Measurements from ENCODE around the gene SNAI3. TPM values are rescaled to one million over a fixed set of nuclear protein-coding genes. Genes with fewer than 3 reads are reported as not detected.

Gene SNAI3
- total RNA-seq, 4 donors from 2014 or later = 0.70 to 0.80 TPM; not detected in 2

DNA sequence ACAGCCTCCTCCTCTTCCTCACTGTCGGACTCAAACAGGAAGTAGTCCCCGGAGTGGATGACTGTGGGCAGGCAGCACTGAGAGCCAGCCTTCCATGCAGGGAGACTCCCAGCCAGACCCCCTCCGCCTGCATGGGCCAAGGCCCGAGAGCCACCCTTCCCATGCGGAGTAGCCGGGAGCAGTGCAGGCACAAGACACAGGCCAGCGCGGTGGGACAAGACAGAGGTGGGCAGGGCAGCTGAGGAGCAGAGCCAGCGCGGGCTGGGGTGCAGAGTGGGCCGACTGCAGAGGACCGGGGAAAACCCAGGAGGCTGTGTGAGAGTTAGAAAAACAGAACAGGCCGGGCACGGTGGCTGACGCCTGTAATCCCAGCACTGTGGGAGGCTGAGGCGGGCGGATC is 37.6 kb upstream of the SNAI3 start:
- H3K27me3 ChIP-seq = no peaks in the 10 kb centered on the region
- peaks cover 0 to 93% (median 0%) of the 10 kb centered on the region in 3 donors for H3K36me3 ChIP-seq
- TF ChIP-seq POLR2A (IDR thresholded peaks at IDR 0.05) (no peak), CTCF (IDR thresholded peaks at IDR 0.05) (no peak)
- no peaks in the 10 kb centered on the region for H3K9me3 ChIP-seq
- DNase-seq = no peak
- no peak overlapping the region for H3K27ac ChIP-seq
- no peaks in the 10 kb centered on the region for H3K4me1 ChIP-seq
- H3K4me3 ChIP-seq = no peak overlapping the region

GRCh38 chr16:88723507-88723887 is 37.2 kb upstream of the SNAI3 start:
- Histone ChIP-seq H3K9me3 (no peaks in the 10 kb centered on the region), H3K4me3 (no peak overlapping the region), H3K4me1 (no peaks in the 10 kb centered on the region), H3K27ac (no peak overlapping the region), H3K27me3 (no peaks in the 10 kb centered on the region), H3K36me3 (peaks cover 0 to 97% (median 0%) of the 10 kb centered on the region in 3 donors)
- DNase-seq = no peak
- no peak for TF ChIP-seq POLR2A (IDR thresholded peaks at IDR 0.05)
- TF ChIP-seq CTCF (IDR thresholded peaks at IDR 0.05) = no peak

GRCh38 chr16:88722784-88723506 is 36.6 kb upstream of the SNAI3 start:
- Histone ChIP-seq H3K36me3 (peaks cover 0 to 100% (median 0%) of the 10 kb centered on the region in 3 donors), H3K4me1 (no peaks in the 10 kb centered on the region), H3K27me3 (no peaks in the 10 kb centered on the region), H3K4me3 (no peak overlapping the region), H3K27ac (no peak overlapping the region), H3K9me3 (no peaks in the 10 kb centered on the region)
- no peak for TF ChIP-seq POLR2A (IDR thresholded peaks at IDR 0.05)
- TF ChIP-seq CTCF (IDR thresholded peaks at IDR 0.05) = no peak
- no peak for DNase-seq

DNA sequence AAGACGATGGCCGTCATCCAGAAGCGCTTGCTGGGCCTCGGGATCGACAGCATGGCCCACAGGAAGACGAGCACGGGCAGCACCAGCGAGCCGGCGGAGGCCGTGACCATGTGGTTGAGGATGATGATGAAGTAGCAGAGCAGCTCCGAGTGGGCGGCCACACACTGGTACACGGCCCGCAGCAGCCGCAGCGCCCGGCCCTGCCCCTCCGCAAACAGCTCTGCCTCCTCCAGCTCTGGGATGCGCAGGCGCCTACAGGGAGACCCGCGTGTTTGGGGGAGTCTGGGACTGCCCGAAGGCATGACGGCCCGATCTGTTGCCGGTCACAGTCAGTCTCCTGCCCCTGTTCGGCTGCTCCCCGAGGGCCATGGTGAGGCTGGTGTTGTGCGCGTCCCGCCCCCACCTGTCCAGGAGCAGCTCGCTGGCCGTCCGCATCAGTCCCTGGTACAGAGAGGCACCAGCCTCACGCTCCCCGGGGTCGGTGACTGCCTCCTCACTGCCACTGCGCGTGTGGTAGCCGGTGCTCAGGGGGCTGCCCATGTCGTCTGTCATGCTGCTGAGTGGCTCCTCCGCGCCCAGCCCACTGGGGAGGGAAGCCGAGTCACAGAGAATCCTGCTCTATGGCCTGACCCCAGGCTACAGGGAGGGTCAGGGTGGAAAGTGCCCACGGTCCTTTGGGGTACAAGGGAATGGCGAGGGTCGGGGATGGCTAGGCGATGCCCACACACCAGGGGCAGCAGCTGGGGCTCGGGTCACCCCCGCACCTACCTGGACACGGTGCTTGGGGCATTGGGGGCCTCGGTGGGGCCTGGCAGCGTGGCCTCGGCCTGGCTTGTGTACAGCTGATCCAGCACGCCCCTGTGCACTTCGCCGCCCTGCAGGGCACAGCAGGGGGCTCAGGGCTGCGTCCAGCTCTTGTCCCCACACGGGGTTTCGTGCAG is 35.8 kb upstream of the SNAI3 start:
- DNase-seq = no peak
- Histone ChIP-seq H3K27me3 (no peaks in the 10 kb centered on the region), H3K36me3 (peaks cover 0 to 98% (median 0%) of the 10 kb centered on the region in 3 donors), H3K4me3 (no peak overlapping the region), H3K4me1 (no peaks in the 10 kb centered on the region), H3K27ac (no peak overlapping the region), H3K9me3 (no peaks in the 10 kb centered on the region)
- TF ChIP-seq CTCF (IDR thresholded peaks at IDR 0.05) (no peak), POLR2A (IDR thresholded peaks at IDR 0.05) (no peak)

DNA sequence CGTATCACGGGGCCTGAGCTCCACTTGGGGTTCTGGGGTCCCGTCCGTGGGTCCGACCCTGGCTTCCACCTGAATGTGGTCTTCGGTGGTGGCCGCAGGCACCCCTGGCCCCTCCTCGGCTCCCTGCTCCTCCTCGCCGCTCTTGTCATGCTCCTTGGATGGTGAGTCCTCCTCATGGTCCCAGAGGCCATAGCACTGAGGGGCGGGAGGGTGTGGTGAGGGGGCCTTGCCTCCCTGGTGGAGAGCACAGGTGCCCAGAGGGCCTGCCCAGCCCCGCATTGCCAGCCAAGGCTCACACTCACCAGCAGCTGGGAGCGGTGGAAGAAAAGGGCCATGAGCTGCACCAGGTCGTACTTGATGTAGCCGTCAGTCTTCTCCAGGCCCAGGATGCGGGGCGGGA is 34.9 kb upstream of the SNAI3 start:
- DNase-seq = no peak
- no peaks in the 10 kb centered on the region for H3K9me3 ChIP-seq
- no peaks in the 10 kb centered on the region for H3K27me3 ChIP-seq
- no peaks in the 10 kb centered on the region for H3K4me1 ChIP-seq
- H3K27ac ChIP-seq = no peak overlapping the region
- peaks cover 0 to 98% (median 0%) of the 10 kb centered on the region in 3 donors for H3K36me3 ChIP-seq
- TF ChIP-seq CTCF (IDR thresholded peaks at IDR 0.05) (no peak), POLR2A (IDR thresholded peaks at IDR 0.05) (no peak)
- H3K4me3 ChIP-seq = no peak overlapping the region

All from Peyer's patch (tissue), 4 donors.